IPS DF 6.9 (cell line): Measurements from ENCODE around the gene RET.

Experiments
- DNase-seq: peaks from one replicate; pipeline ENCODE4 v3.0.0-alpha.2; 2013; ENCODE audit warnings: low read depth, low spot score
- H3K27ac ChIP-seq: one replicate; pipeline ENCODE4 v1.5.1; 2013; ENCODE audit warnings: low read length, control low read depth
- H3K27me3 ChIP-seq: 2 replicates; pipeline ENCODE4 v1.6.1; 2013; ENCODE audit warnings: mild to moderate bottlenecking, low read length; ENCODE audit not compliant: control insufficient read depth, insufficient read depth
- H3K36me3 ChIP-seq: 2 replicates; pipeline ENCODE4 v1.6.1; 2013; ENCODE audit warnings: low read length; ENCODE audit not compliant: control insufficient read depth, insufficient read depth
- H3K4me1 ChIP-seq: 2 replicates; pipeline ENCODE4 v1.6.1; 2013; ENCODE audit warnings: low read length; ENCODE audit not compliant: control insufficient read depth, insufficient read depth
- H3K4me3 ChIP-seq: 2 replicates; pipeline ENCODE4 v1.5.1; 2013; ENCODE audit warnings: mild to moderate bottlenecking, low read length
- H3K9me3 ChIP-seq: 2 replicates; pipeline ENCODE4 v1.6.1; 2013; ENCODE audit warnings: low read length, inconsistent platforms; ENCODE audit not compliant: control insufficient read depth, insufficient read depth
- WGBS: extraction: QIAGEN DNeasy Blood & Tissue Kit; methylation state at CpG from one replicate; pipeline ENCODE4 v1.1.7; 2013; ENCODE audit warnings: mixed read lengths, missing lambda C conversion rate; ENCODE audit not compliant: insufficient read length, insufficient coverage; 5-methylcytosine and 5-hydroxymethylcytosine counted together

RET gene

DNA sequence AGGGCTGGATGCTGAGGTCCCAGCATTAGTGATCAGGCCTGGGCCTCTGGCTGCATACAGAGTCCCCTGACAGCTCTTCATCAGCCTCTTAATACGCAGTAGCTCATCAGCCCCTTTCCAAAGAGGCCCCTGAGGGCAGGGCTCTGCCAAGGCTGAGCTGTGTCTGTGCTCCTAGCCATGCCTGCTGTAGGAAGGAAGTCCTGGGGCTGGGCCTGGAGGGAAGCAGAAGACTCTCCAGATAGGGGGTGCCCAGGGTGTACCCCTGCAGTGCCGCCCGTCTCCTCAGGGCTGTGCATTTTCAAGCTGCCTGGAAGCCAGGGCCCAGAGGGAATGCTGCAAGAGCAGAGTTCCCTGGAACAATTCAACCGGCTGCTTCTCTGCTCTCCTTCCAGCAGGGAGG, 7.3 kb upstream of the RET start:
- H3K27ac ChIP-seq = no peak overlapping the region
- DNase-seq = no peak
- H3K9me3 ChIP-seq = no peaks in the 10 kb centered on the region
- H3K4me3 ChIP-seq = no peak overlapping the region
- H3K27me3 ChIP-seq = no peaks in the 10 kb centered on the region
- H3K36me3 ChIP-seq = no peaks in the 10 kb centered on the region
- no CpG with 5 or more reads among the region's 4 CpGs for WGBS
- H3K4me1 ChIP-seq = no peaks in the 10 kb centered on the region

GRCh38 chr10:43070121-43071085, 6.5 kb upstream of the RET start:
- no peak for DNase-seq
- H3K9me3 ChIP-seq = no peaks in the 10 kb centered on the region
- no CpG with 5 or more reads among the region's 17 CpGs for WGBS
- no peaks in the 10 kb centered on the region for H3K27me3 ChIP-seq
- H3K4me3 ChIP-seq = no peak overlapping the region
- no peaks in the 10 kb centered on the region for H3K36me3 ChIP-seq
- no peak overlapping the region for H3K27ac ChIP-seq
- H3K4me1 ChIP-seq = no peaks in the 10 kb centered on the region

GRCh38 chr10:43071865-43072650, 4.8 kb upstream of the RET start:
- H3K9me3 ChIP-seq = no peaks in the 10 kb centered on the region
- H3K4me3 ChIP-seq = no peak overlapping the region
- no peak for DNase-seq
- peaks cover 6% of the 10 kb centered on the region; the same call in 1 of the 2 replicates for H3K27me3 ChIP-seq
- H3K27ac ChIP-seq = no peak overlapping the region
- H3K4me1 ChIP-seq = no peaks in the 10 kb centered on the region
- WGBS = no CpG with 5 or more reads among the region's 19 CpGs
- no peaks in the 10 kb centered on the region for H3K36me3 ChIP-seq

DNA sequence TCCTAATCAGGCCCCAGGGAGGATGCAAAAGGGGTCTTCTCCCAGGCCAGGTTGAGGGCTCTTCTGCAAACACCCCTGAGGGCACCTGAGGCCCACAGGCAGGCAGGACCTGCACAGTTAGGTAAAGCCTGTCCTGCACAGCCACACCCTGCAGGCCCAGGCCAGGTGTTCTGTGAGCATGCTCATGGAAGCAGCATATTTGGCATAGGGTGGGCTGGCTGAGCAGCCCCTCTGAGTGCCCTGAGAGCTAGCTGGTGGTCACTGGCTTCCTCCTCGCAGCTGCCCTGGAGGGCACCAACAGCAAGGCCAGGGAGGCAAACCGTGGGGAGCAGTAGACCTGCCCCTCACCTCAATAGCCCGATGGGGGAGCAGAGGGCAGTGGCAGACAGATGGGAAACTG, 3.7 kb upstream of the RET start:
- Histone ChIP-seq H3K4me3 (no peak overlapping the region), H3K9me3 (no peaks in the 10 kb centered on the region), H3K36me3 (no peaks in the 10 kb centered on the region), H3K27me3 (peaks cover 14% of the 10 kb centered on the region), H3K27ac (no peak overlapping the region), H3K4me1 (no peaks in the 10 kb centered on the region)
- no peak for DNase-seq
- no CpG with 5 or more reads among the region's 3 CpGs for WGBS

DNA sequence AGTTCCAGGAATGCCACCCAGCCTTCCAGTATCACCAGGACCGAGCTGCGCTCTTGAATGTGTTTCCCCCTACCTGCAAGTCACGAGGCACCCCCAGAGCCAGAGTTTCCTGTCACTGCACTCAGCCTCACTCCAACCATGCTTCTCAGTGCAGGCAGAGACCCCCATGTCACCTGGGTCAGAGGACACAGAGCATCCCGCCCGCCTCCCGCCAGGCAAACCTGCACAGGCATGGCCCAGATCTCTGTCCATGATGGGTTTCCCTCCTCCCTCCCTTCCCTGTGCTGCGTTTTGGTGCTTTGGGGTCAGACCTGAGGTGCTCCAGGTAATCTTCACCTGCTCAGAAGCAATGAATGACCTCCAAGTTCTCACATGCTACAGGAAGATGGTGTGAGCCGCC, 3.1 kb upstream of the RET start:
- Histone ChIP-seq H3K36me3 (no peaks in the 10 kb centered on the region), H3K4me1 (no peaks in the 10 kb centered on the region), H3K27me3 (peaks cover 19% of the 10 kb centered on the region), H3K9me3 (no peaks in the 10 kb centered on the region), H3K4me3 (no peak overlapping the region), H3K27ac (no peak overlapping the region)
- DNase-seq = no peak
- WGBS = no CpG with 5 or more reads among the region's 8 CpGs

DNA sequence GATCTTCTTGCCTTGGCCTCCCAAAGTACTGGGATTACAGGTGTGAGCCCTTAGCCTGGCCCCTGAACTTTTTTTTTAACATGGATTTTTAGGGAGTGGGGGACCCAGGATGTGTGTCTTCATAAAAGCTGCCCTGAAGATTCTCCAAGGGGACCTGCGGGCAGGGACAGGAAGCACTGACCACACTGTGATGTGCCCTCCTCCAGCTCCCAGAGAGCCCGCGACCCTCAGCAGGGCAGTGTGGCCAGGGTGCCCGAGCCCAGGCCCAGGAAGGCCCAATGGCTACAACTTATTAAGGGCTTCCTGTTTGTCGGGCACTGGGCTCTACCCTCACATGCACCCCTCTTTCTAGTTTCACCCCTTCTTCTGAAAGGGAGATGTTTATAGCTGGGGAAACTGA, 2.5 kb upstream of the RET start:
- DNase-seq = no peak
- H3K27me3 ChIP-seq = peaks cover 19% of the 10 kb centered on the region
- WGBS = no CpG with 5 or more reads among the region's 5 CpGs
- H3K4me3 ChIP-seq = no peak overlapping the region
- H3K4me1 ChIP-seq = no peaks in the 10 kb centered on the region
- no peaks in the 10 kb centered on the region for H3K36me3 ChIP-seq
- no peaks in the 10 kb centered on the region for H3K9me3 ChIP-seq
- H3K27ac ChIP-seq = no peak overlapping the region

DNA sequence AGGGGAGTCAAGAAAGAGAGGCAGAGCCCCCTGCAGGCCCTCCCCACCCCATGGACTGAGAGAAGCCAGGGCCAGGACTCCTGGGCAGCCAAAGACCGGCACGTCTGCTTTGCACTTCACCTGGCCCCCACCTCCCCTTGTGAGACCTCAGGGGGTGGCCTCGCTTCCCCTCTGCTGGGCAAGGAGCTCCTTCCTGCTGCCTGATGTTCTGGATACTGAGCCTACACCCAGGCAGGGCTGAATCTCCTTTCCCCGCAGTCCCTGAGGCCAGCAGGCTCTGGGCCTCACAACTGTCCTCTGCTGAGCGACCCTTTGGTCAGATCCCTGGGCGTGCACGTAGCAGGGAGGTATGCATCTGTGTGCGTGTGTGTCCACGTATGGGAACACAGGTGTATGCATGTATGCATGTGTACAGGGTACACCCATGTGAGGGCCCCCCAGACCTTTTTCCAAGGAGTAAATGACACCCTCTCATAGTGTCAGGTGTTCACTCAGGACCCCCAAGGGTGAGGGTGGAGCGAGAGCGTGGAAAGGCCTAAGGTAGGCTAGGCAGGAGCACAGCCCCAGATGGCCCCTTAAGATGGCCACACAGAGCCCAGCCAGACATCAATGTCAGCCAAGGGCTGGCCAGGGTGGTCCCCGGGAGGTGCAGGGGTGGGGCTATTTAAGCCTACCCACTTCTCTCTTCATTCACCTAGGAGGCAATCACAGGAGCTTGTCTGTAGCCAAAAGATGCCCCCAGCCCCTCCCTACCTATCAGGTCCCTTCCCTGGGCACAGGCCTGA, 1.9 kb upstream of the RET start:
- no peak for DNase-seq
- Histone ChIP-seq H3K9me3 (no peaks in the 10 kb centered on the region), H3K27me3 (peaks cover 19% of the 10 kb centered on the region), H3K4me1 (no peaks in the 10 kb centered on the region), H3K27ac (no peak overlapping the region), H3K36me3 (no peaks in the 10 kb centered on the region), H3K4me3 (no peak overlapping the region)
- no CpG with 5 or more reads among the region's 12 CpGs for WGBS

- peaks cover 19% of the 10 kb centered on the region for H3K27me3 ChIP-seq
- DNase-seq = no peak
- no peak overlapping the region for H3K27ac ChIP-seq
- H3K9me3 ChIP-seq = no peaks in the 10 kb centered on the region
- no peaks in the 10 kb centered on the region for H3K4me1 ChIP-seq
- H3K36me3 ChIP-seq = no peaks in the 10 kb centered on the region
- WGBS = no CpG with 5 or more reads among the region's 5 CpGs
- no peak overlapping the region for H3K4me3 ChIP-seq
These were observed 1.3 kb upstream of the RET start for GRCh38 chr10:43075612-43076003.

- H3K36me3 ChIP-seq = no peaks in the 10 kb centered on the region
- H3K9me3 ChIP-seq = no peaks in the 10 kb centered on the region
- peak overlapping the region; percentile 59; the same call in 1 of the 2 replicates for H3K4me3 ChIP-seq
- WGBS = no CpG with 5 or more reads among the region's 45 CpGs
- no peaks in the 10 kb centered on the region for H3K4me1 ChIP-seq
- H3K27ac ChIP-seq = no peak overlapping the region
- DNase-seq = no peak
- peaks cover 19% of the 10 kb centered on the region for H3K27me3 ChIP-seq
These were observed 476 bp upstream of the RET start for GRCh38 chr10:43076311-43076875.
